GM12874 (cell line): Measurements from ENCODE around the gene GRIA3.

ENCODE experiments used
- CTCF ChIP-seq: IDR thresholded peaks from 2 replicates; pipeline ENCODE4 v1.5.1; 2011; ENCODE audit warnings: low read depth, mild to moderate bottlenecking, control low read depth, low read length, moderate library complexity; ENCODE audit not compliant: insufficient read depth

GRIA3 gene

GRCh38 chrX:123513585-123514278, 329.7 kb downstream of the GRIA3 start:
- TF ChIP-seq CTCF = no peak

GRCh38 chrX:123518791-123519190, 334.7 kb downstream of the GRIA3 start:
- no peak for TF ChIP-seq CTCF

- no peak for TF ChIP-seq CTCF
These were observed 341.1 kb downstream of the GRIA3 start for GRCh38 chrX:123525123-123525725.
